ENCODE measurements around the gene SSUH2.

SSUH2 gene

DNA sequence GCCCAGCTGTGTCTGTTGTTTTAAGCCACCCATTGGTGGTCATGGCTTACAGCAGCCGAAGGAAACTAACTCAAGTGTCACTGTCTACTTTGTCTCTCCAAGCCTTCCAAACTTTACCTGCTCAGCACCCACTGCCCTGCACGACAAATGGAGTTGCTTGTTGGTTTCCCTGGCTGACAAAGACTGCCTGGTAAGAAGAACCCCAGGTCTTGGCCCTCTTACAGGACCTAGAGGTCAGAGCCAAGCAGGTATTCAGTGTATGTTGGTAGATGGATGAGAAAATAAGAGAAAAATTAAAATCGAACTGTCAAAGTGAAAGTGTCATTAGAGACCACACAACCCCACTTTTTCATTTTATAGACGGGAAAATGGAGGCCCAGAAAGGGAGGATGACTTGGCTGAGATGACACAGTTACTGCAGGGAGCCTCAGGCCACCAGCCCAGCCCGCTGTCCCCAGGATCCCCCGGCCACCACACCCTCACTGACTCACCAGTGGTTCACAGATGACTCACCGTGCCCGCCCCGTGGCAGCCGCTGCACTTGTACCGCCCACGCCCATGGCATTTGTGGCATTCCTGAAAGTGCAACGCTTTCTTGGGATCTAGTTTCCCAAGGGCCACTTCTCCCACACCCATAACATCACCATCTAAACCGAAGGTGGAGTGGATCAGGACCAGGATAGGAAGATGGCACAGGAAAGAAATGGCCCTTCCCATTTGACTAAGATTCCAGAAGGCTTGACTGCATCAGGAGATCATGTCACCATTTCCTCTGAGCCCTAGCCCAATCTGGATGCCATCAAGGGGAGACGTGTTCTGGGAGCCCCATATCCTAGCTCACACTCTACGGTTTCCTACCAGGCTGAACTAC lies 15.2 kb downstream of the SSUH2 start:
- peak overlapping the region; percentile 66 for H3K27ac ChIP-seq (ENCODE audit: poor library complexity, severe bottlenecking)
- peak; percentile 78 for ATAC-seq (ENCODE audit: low read depth)
- TF ChIP-seq, protein P1, sequence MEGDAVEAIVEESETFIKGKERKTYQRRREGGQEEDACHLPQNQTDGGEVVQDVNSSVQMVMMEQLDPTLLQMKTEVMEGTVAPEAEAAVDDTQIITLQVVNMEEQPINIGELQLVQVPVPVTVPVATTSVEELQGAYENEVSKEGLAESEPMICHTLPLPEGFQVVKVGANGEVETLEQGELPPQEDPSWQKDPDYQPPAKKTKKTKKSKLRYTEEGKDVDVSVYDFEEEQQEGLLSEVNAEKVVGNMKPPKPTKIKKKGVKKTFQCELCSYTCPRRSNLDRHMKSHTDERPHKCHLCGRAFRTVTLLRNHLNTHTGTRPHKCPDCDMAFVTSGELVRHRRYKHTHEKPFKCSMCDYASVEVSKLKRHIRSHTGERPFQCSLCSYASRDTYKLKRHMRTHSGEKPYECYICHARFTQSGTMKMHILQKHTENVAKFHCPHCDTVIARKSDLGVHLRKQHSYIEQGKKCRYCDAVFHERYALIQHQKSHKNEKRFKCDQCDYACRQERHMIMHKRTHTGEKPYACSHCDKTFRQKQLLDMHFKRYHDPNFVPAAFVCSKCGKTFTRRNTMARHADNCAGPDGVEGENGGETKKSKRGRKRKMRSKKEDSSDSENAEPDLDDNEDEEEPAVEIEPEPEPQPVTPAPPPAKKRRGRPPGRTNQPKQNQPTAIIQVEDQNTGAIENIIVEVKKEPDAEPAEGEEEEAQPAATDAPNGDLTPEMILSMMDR (IDR thresholded peaks at IDR 0.05; ENCODE audit: poor library complexity, severe bottlenecking), result no peak
- no peaks in the 10 kb centered on the region for H3K9me3 ChIP-seq (ENCODE audit: severe bottlenecking)
- H3K36me3 ChIP-seq (ENCODE audit: low read depth), result no peaks in the 10 kb centered on the region
- no peaks in the 10 kb centered on the region for H3K27me3 ChIP-seq (ENCODE audit: insufficient read depth, poor library complexity, severe bottlenecking)
- no peak overlapping the region for H3K4me3 ChIP-seq (ENCODE audit: severe bottlenecking)
- peaks cover 30% of the 10 kb centered on the region for H3K4me1 ChIP-seq (ENCODE audit: insufficient read depth, poor library complexity, severe bottlenecking)
- peak; percentile 95 for DNase-seq (ENCODE audit: low spot score)

DNA sequence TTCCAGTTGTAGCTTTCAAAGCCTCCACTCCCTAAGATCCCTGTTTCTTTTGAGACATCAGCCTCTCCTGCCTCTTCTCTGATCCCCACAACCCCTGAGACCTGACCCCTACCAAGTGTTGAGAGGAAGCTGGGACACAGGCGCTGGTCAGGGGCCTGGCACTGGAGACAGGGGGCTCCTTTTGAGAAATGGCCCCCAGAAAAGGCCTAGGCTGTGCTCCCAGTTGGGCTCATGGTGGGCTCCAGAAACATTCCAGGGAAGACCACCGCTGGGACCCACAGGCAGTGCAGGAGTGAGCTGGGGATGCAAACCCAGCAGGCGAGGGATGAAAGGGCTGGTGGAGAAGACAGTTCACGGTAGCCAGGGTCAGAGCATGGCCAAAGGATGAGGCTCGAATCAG lies 16.6 kb downstream of the SSUH2 start:
- no peak for ATAC-seq (ENCODE audit: low read depth)
- H3K27ac ChIP-seq (ENCODE audit: poor library complexity, severe bottlenecking), result no peak overlapping the region
- no peaks in the 10 kb centered on the region for H3K9me3 ChIP-seq (ENCODE audit: severe bottlenecking)
- DNase-seq (ENCODE audit: low spot score), result peak; percentile 19
- H3K4me3 ChIP-seq (ENCODE audit: severe bottlenecking), result no peak overlapping the region
- TF ChIP-seq, protein P1 (IDR thresholded peaks at IDR 0.05; ENCODE audit: poor library complexity, severe bottlenecking), result no peak
- H3K4me1 ChIP-seq (ENCODE audit: insufficient read depth, poor library complexity, severe bottlenecking), result peaks cover 25% of the 10 kb centered on the region
- H3K36me3 ChIP-seq (ENCODE audit: low read depth), result no peaks in the 10 kb centered on the region
- no peaks in the 10 kb centered on the region for H3K27me3 ChIP-seq (ENCODE audit: insufficient read depth, poor library complexity, severe bottlenecking)

DNA sequence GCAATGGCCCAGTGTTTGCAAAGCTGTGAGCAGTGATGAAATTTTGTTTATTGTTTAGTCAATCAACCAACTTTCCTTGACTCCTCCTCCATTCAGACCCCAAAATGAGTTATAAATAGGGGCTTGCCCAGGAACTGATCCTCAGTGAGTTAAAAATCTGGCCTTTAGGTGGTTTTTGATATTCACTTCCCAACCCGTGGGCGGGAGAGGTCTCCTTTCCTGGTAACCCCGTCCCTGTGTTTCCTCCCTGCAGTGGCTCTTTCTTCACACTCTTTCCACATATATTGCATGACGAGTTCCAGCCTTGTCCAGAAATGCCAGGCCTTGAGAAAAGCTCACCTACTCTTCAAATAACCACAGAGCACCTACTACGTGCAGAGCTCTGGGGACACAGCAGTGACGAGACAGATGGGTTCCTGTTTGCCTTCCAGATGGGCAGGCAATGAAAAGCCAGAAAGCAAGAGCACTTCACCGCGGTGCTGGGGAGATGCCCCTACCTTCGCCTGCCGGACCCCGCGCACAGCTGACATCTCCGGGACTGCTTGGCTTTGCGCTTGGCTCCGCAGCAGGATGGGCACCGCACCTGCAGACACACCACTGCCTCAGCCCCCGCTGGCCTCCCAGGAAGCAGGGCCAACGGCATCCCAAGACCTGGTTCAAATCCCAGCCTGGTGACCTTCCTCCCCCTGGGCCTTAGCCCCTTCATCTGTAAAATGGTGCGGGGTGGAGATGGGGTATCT lies 17.2 kb downstream of the SSUH2 start:
- DNase-seq (ENCODE audit: low spot score) (peak; percentile 38), ATAC-seq (ENCODE audit: low read depth) (no peak)
- TF ChIP-seq, protein P1 (IDR thresholded peaks at IDR 0.05; ENCODE audit: poor library complexity, severe bottlenecking), result no peak
- Histone ChIP-seq H3K27ac (ENCODE audit: poor library complexity, severe bottlenecking) (no peak overlapping the region), H3K27me3 (ENCODE audit: insufficient read depth, poor library complexity, severe bottlenecking) (no peaks in the 10 kb centered on the region), H3K4me3 (ENCODE audit: severe bottlenecking) (no peak overlapping the region), H3K36me3 (ENCODE audit: low read depth) (no peaks in the 10 kb centered on the region), H3K4me1 (ENCODE audit: insufficient read depth, poor library complexity, severe bottlenecking) (peaks cover 19% of the 10 kb centered on the region), H3K9me3 (ENCODE audit: severe bottlenecking) (no peaks in the 10 kb centered on the region)

DNA sequence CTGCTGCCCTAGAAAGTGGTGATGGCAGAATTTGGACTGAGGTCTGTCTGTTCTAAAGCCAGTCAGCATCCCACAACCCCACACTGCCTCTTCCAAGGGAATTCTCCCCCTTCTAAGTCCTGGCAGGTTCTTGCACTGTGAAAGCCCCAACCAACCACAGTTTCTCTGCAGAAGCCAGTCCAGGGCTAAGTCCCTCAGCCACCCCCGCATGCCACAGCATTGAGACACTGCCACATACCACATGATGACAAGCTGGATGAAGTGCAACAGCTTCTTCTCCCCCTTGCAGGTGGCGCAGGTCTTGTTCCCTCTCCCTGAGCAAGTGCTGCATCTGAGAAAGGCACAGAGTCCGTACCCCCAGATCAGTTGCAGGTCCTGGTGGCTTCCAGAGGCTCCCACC lies 18.6 kb downstream of the SSUH2 start:
- TF ChIP-seq, protein P1 (IDR thresholded peaks at IDR 0.05; ENCODE audit: poor library complexity, severe bottlenecking), result no peak
- peak; percentile 31 for DNase-seq (ENCODE audit: low spot score)

More for the DNA sequence above, 18.6 kb downstream of the SSUH2 start:
- ATAC-seq (ENCODE audit: low read depth), result no peak
- no peaks in the 10 kb centered on the region for H3K27me3 ChIP-seq (ENCODE audit: insufficient read depth, poor library complexity, severe bottlenecking)
- H3K36me3 ChIP-seq (ENCODE audit: low read depth), result no peaks in the 10 kb centered on the region
- no peak overlapping the region for H3K27ac ChIP-seq (ENCODE audit: poor library complexity, severe bottlenecking)
- H3K9me3 ChIP-seq (ENCODE audit: severe bottlenecking), result no peaks in the 10 kb centered on the region
- H3K4me3 ChIP-seq (ENCODE audit: severe bottlenecking), result no peak overlapping the region
- peaks cover 15% of the 10 kb centered on the region for H3K4me1 ChIP-seq (ENCODE audit: insufficient read depth, poor library complexity, severe bottlenecking)

Measured in RWPE2 (cell line).